ENCODE data around the gene ERVW-1.
"Not testable (repeated sequence)": the region's sequence is repeated elsewhere in the genome, so short reads cannot be mapped to it uniquely, and the experiment has no call there.

The ERVW-1 gene, protein sequence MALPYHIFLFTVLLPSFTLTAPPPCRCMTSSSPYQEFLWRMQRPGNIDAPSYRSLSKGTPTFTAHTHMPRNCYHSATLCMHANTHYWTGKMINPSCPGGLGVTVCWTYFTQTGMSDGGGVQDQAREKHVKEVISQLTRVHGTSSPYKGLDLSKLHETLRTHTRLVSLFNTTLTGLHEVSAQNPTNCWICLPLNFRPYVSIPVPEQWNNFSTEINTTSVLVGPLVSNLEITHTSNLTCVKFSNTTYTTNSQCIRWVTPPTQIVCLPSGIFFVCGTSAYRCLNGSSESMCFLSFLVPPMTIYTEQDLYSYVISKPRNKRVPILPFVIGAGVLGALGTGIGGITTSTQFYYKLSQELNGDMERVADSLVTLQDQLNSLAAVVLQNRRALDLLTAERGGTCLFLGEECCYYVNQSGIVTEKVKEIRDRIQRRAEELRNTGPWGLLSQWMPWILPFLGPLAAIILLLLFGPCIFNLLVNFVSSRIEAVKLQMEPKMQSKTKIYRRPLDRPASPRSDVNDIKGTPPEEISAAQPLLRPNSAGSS

DNA sequence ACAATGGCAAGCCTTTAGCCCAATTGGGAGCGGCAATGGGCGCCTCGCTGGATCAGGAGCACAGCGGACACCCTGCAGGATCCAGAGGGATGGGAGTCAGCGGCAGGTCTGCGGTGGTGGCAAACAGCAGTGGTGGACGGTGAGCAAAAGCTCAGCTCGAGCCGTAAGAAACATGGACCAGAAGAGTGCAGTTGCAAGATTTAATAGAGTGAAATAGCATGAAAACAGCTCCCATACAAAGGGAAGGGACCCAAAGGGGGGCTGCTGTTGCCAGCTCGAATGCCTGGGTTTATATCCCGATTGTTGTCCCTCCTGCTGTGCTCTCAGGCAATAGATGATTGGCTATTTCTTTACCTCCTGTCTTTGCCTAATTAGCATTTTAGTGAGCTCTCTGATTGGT, at the start of gene ERVW-1:
Gene ERVW-1 (minus strand): TSS at position 266 of the 400 bp plus-strand sequence. CDS start 7,565 bp downstream, outside the sequence.
- DNase-seq: not testable (repeated sequence)

DNA sequence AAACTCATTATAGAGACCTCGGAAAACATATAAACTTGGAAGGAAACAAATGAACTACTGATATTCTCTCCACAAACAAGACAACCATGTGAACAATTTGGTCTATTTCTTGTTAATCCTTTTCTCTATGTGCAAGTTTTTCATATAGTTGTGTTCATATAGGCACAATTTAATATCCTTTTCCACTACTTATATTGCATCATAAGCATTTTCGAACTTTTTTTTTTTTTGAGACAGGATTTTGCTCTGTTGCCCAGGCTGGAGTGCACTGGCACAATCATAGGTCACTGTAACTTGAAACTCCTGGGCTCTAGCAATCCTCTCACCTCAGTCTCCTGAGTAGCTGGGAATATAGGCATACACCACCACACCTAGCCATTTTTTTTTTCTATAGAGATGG, 45.4 kb upstream of the ERVW-1 start:
- no peak for DNase-seq

DNA sequence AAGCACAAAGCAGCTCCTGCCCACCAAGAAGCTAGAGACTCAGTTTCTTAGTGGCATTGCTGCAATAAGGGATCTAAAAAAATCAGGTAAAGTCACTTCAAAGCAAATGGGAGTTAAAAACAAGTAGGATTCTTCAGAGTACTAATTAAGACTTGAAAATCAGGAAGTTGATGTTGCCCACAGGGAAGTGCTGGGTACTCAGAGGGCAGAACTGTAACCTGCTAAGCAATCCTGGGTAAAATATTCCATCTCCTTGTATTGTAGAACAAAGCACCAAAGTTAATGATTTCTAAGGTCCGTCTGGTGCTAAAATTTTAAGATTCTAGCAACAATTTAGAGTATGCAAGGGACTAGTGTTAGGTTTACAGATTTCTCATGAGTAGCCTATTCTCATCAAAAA, 42.3 kb upstream of the ERVW-1 start:
- DNase-seq: no peak

DNA sequence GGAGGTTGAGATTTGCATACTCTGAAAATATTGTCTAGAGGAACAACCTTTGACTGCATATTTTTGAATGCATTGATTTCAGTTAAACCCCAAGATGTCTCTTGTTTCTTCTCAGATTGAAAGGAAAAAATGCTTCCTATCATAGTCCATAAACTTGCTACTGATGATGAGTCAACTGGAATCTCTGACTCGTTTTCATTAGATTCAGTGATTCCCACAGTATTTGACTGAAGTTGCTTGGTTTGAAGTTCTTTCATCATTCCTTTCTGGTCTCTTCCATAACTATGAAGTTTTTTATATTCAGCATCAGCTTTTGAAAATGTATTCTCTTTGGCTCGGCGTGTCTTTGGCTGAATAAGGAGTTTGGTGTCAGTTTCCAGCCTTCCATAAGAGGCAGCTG, 39.9 kb upstream of the ERVW-1 start:
- no peak for DNase-seq

DNA sequence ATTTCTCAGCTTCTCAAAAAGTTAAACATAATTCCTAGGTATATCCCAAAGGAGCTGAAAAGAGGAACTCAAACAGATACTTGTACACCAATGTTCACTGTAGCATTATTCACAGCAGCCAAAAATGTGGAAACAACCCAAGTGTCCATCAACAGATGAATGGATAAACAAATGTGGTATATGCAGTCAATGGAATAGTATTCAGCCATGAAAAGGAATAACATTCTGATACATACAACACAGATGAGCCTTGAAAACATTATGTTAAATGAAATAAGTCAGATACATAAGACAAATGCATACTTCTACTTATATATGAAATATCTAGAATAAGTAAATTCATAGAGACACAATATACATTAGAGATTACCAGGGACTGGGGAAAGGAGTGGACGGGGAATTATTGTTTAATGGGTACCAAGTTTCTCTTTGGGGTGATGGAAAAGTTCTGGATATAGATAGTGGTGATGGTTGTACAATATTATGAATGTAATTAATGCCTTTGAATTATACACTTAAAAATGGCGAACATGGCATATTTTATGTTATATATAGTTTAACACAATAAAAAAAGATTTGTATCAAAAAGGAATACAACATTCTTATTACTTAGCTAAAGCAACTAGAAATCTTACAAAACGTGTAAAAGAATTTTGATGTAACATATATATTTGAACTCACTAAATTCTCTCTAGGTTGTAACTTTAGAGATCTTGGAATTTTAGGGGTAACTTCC, 35.6 kb upstream of the ERVW-1 start:
- DNase-seq: no peak

DNA sequence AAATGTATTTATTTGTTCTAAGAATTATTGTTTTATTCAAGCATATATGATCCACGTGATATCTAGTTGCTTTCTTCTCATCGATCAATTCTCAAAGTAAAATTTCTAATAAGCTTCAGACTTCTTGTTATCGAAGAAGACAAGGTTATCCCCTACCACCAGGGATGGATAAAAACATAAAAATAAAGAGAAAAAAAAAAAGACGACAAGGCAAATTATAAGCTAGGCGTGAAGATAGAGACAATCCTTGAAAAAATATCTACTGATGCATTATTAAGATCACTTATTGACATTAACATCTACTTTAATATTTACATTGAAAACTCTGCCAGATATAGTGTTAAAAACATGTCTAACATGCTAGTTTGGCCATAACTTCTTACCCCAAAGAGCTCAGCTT, 31.2 kb upstream of the ERVW-1 start:
- no peak for DNase-seq

DNA sequence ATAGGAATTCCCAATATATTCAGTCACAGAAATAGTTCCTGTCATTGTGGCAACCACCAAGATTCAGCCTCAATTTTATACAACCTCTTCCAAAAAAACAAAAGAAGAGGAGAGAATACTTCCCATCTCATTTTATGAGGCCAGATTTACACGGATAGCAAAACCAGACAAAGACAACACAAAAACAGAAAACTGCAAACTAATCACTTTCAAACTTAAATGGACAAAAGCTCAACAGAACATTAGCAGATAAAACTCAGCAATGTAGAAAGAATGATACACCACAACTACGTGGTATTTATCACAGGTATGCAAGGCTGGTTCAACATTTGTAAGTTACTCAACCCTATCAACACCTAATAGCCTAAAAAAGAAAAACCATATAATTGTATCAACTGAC, 28.6 kb upstream of the ERVW-1 start:
- no peak for DNase-seq

DNA sequence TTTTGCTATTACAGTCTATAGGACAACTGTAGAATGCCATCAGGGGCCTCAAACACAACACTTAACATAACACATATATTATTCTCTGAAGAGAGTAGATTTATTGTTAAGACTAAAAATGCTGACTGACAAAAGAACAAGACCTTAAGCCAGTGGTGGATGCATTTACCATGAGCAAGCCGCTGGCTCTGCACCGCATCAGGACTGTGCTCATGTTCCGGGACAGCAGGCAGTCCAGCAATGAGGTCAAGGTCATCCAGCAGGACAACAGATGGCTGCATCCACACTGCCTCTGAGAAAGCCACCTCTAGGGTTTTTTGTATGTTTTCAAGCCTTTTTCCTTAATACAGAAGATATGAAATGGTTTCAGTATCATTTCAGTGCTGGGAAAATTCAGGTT, 26.8 kb upstream of the ERVW-1 start:
- no peak for DNase-seq

DNA sequence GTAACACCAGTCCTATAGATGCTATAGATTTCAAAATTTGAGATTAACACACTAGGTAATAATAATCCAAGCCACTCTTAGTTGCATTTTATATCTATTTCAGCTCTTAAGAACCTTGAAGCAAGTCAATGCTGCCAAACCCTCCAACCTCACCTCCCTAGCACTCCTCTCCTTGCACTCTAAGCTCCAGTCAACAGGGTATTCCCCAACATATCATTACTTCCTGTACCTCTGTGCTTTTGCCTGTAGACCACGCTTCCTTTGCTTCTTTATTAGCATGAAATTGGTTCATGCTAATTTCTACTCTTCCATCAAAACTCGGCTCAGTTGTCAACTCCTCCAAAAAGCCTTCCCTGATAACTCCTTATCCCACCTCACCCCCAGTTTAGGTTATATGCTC, 26.0 kb upstream of the ERVW-1 start:
- no peak for DNase-seq

DNA sequence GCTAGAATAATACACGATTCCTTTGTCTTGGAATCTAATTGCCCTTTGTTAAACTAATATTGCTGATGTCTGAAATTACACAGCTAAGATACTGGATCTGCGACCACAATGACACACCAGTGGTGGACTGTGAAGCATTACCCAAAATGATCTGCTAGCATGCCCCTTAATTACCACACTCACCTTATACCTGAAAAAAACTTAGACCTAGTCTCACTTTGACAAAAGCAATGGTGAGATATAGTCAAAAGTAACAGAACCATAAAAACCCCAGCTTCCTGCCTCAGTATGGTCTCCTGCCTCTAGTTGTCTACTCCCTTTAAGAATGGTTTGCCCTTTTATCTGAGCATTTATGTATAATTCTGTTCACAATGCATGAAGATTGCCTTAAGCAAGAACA, 20.8 kb upstream of the ERVW-1 start:
- DNase-seq: no peak

DNA sequence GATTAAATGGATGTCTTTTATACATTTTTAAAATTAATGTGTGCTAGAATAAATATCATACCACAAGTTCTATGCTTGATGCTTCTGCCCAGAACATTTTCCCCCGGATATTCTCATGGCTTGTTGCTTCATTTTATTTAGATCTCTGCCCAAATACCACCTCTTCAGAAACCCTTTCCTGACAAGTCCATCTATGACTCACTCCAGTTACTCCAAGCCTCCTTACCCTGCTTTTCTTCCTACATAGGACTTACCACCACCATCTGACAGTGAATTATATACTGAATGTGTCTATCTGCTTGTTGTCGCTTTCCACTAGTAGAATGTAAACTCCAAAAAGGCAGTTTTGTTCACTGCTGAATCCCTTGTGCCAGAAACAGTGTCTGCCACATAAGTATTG, 19.1 kb upstream of the ERVW-1 start:
- DNase-seq: no peak

DNA sequence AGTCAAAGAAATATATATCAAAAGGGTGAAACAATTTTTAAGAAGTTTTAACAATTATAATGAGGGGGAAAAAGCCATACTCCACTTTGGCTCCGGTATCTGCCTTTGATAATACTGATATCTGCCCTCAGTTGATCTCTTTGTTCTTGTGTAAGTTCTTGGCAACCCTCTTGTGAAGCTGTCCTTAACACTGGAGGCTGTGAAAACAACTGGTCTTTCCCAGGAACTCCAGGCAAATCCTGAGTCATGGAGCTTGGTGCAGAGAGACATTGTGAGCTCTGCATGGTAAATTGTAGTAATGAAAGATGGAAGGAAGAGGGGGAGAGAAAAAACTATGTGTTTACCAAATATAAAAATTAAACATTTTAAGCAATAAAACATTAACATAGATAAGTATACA, 11.9 kb upstream of the ERVW-1 start:
- DNase-seq: no peak

DNA sequence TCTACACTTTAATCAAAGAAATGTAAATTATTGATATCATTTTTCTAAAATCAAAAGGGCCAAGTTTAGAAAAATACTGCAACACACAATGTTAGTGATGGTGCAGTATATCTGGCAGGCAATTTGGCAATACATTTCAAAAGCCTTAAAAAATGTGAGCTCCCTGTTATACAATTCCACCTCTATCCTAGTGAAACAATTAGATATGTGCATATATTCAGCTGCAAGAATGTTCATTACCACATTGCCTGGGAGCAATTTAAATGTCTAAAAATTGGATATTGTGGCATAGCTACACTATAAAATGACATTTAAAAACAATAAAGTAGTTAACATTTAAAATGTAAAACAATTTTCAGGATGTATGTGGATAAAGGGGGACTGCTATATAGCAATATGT, 10.1 kb upstream of the ERVW-1 start:
- no peak for DNase-seq

DNA sequence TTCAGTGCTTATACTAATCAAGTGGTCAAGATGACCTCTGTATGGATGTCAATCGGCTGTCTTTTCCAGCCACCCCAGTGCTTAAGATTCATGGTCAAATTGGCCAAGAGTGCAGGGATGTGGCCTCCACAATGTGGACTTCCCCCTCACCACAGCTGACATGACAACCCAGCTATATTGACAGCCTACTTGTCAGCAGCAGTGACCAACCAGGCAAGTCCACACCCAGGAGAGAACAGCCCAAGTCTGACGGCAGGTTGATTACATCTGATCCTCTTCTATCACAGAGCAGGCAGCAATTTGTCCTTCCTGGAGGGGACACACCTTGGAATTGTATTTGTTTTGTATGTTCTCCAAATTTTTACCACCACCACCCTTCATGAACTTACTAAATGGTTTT, 8.2 kb upstream of the ERVW-1 start:
- DNase-seq: no peak

DNA sequence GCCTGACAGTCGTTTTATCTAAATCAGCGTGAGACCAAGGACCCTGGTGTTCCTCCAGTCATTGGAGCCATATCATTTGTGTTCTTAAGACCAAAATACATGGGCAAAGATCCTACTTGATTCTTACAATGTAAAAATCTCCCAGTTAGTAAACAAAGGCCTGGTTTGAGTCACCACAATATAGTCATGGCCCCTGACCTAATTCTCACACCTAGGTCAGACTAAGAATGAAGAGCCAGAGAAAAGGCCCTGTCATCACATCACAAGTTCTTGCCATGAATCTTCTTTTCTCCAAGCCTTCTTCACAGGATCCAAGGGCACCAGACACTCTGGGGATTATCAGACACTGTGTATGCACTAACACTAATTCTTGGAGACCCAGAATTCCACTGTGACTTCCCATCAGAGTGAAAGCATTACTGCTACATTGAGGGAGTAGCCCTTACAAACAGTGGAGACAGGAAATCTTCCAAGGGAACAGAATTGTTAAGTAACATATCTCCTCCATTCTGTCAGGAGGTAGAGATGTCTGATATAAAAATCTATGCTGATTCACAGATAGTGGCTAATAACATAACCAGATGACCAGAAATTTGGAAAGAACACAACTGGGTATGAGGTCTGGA, 7.6 kb upstream of the ERVW-1 start:
- DNase-seq: no peak

DNA sequence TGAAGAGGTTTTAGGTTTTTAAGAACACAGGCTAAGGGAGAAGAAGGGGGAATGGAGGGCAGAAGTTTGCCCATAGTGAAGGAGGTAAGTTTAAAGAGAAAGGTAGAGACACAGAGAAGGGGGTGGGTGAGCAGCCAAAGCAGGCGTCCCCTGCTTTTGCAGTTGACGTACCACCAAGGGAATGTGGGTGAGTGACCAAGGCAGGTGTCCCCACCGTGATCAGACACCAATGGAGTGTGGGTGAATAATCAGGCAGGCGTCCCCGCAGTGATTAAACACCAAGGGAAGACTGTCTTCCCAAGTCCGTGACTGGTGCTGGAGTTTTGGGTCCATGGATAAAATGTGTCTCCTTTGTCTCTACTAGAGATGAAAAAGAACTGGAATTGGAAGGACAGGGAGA, 6.5 kb upstream of the ERVW-1 start:
- not testable (repeated sequence) for DNase-seq

DNA sequence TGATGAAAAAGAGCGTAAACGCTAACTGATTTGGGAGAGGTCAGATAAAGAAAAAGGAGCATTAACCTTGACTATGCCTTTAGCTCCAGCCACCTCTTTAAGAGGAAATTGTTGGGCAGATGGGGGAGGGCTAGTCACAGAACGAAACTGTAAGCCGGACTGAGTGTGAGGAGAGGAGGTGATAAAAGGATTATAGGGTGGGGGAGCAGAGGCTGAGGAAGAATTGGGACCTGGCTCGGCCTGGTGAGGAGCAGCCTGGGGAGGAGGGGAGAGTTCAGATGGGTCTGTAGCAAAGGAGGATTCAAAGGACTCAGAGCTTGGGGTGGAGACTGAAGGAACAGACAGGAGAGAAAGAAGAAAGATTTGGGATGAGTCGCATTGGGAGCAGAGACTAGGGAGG, 5.9 kb upstream of the ERVW-1 start:
- DNase-seq: not testable (repeated sequence)

DNA sequence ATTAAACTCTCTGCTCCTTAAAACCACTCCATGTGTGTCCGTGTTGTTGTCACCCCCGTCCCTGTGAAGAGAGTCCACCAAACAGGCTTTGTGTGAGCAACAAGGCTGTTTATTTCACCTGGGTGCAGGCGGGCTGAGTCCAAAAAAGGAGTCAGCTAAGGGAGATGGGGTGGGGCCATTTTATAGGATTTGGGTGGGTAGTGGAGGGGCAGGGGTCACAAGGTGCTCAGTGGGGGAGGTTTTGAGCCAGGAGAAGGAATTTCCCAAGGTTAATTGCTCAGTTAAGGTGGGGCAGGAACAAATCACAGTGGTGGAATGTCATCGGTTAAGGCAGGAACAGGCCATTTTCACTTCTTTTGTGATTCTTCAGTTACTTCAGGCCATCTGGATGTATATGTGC, 1.4 kb upstream of the ERVW-1 start:
- not testable (repeated sequence) for DNase-seq

DNA sequence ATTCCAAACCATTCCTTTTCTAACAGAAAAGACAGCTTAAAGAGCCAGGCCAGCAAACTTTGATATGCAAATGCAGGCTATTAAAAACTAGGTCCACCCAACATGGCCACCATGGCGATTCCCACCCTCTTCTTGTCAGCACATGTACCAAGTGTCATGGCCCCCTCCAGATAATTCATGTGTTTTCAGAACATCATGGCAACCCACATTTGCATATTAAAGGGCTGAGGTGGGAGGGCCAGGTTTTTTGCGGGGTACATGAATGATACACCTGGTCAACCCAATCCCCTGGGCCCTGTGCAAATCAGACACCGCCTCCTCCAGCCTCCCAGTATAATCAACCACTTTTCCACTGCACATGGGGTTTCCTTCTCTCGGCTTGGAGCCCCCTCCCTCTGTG, 965 bp upstream of the ERVW-1 start:
- DNase-seq: no peak

DNA sequence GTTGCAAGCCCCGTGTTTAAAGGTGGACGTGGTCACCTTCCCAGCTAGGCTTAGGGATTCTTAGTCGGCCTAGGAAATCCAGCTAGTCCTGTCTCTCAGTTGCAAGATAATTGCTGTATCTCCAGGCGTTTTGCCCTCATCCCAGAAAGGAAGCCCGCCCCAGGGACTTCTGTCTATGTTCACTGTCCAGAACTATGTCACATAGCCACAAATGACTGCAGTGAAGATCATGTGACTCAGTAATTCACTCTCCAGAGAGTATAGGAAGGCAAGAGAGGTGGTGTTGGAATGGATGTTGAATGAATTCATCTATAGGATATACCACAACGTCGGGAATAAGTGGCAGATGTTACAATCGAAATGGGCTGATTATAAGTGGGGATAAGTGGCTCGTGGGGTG, 349 bp upstream of the ERVW-1 start:
- no peak for DNase-seq

DNA sequence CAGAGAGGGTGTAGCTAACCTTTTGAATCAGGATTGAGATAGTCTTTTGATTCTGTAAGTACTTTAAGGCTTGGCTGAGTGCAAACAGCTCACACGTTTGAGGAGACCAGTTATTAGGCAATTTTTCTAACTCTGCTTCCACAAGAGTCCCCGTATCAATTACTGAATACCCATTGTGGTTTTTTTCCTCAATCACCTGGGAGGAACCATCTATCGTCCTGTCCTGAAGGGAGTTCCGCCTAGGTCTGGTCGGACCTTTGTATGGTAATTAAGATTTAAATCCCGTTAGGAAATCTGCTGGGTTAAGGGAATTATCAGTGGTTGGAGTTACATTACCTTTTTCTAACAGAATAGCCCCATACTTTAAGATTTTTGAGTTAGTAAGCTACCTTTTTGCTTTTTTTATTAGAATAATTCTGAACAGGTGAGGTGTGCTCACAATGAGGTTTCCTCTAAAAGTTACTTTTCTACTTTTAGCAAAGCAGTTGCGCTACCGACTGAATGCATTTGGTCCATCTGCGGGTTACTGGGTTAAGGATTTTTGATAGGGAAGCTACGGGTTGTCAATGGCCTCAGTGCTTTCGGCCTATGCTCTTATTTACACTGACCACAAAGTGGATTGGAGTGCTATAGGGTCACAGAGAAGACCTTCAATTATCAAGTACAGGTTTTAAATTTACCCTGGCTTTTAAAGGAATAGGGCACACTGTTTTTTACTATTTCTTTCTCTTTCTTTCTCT, 1.7 kb downstream of the ERVW-1 start:
- not testable (repeated sequence) for DNase-seq

DNA sequence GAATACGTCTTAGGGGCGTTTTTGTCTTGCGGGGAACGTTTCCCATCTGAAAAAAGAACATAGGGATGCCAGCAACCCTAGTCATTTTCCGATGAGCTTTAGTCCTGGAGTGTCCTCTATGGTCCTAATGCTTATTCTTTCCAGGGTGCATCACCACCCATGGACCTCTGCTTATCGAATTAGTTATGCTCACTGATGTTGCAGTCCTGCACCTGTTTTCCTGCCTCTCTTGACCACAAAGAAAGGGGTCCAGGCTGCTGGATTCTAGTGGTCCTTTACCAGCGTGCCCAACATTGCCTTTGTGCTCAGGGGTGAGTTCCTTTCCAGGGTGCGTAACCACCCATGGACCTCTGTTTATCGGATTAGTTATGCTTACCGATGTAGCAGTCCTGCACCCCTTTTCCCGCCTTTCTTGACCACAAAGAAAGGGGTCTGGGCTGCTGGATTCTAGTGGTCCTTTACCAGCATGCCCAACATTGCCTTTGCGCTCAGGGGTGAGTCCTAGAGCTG, 2.4 kb downstream of the ERVW-1 start:
- not testable (repeated sequence) for DNase-seq

DNA sequence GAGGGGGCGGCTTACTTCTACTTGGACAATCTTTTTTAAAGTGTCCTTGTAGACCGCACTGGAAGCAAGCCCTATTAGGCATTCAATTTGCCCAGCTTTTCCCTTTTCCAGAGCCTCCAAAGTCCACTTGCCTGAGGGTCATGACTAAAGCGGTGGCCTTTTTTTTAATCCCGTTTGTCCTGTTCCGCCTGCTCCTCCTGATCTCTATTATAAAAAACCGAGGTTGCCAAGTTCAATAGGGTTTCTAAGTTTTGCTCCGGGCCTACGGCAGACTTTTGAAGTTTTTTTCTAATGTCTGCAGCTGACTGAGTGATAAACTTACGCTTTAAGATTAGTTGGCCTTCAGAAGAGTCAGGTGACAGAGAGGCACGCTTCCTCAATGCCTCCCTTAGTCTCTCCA, 3.8 kb downstream of the ERVW-1 start:
- not testable (repeated sequence) for DNase-seq
